HG03571 (cell line): ENCODE results near the gene SLIT1.

Experiments
- ATAC-seq: cut with Tn5 transposase; IDR thresholded peaks from one replicate; pipeline ENCODE4 v1.9.1; 2021; ENCODE audit not compliant: unreplicated experiment

The SLIT1 gene

DNA sequence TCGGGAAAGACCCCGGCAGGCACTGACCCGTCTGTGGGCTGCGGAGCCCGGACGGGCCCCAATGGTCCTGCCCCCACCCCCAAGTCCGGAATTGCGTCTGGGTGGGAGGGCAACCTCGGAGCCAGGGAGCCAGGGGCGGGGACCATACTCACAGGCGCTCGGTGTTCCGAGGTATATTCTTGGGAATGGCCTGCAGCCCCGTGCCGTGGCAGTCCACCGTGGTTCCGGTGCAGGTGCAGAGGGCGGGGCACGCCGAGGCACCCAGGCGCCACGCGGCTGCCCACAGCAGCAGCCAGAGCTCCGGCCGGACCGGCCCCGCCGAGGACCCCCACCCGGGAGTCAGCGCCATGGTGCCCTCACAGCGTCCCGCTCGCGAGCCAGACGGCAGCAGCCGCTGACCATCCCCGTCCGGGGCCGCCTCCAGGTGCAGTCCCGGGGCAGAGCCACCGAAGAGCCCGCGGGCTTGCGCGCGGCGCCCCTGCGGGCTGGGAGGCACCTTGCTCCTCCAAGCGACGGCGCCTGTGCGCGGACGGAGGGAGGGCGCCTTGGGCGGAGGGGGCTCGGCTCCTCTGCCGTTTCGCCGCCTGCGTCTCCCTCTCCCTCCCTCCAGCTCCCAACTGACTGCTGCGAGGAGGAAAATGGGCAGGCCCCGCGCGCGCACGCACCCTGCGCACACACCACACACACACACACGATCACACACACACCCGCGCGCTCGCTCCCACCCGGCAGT is at the start of gene SLIT1:
Gene SLIT1 (minus strand): TSS at position 634 of the 733 bp plus-strand sequence. CDS start 285 bp downstream, at position 349.
- no peak for ATAC-seq

DNA sequence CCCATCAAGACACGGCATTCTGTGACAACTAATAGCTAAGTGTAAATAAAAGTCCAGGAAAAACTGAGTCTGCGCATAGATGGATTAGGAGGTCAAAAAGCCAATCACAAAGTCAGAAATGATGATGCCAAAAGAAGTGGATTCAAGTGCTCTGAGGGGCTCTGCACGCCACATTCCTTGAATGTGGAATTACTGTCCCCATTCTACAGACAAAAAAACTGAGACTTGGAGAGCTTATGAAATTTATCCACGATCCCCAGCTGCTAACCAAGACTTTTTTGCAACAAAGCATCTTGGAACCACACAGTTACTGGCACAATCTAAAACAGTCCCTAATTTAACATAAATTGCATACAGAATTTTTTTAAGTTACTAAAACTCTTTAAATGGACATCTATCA is 49.6 kb upstream of the SLIT1 start:
- ATAC-seq: no peak

DNA sequence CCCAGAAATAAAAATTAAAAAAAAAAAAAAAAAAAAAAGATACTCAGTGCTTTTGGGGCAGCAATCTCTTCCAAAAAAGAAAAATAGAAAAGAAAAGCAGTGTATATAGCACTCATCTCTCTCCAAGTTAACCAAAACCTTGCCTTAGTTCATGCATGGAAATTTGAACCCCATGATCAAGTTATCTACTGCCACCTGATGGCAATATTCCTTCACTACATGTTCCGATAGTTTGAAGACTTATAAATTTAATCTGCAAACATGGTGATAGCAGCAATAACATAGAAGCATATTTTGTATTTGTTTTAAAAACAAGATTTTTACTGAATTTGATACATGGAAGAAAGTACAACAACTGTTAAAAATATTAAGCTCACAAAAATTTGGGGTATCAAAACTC is 48.6 kb upstream of the SLIT1 start:
- ATAC-seq: no peak

DNA sequence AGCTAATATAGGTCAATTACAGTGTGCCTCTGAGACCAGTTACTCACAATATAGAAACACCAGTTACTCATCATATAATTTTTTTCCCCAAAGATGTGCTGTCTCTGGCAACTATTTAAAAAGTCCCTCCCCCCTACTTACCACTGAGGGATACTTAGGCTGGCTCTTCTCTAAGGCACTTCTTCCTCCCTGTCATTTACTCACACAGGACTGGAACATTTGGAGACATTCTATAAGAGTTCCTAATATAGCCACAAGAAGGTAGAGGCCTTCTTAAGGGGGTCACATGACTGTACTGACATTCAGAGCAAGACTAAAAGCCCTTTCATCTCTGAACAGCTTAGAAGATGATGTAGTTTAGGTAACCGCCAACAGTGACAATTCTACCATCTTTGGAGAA is 44.4 kb upstream of the SLIT1 start:
- ATAC-seq: no peak

DNA sequence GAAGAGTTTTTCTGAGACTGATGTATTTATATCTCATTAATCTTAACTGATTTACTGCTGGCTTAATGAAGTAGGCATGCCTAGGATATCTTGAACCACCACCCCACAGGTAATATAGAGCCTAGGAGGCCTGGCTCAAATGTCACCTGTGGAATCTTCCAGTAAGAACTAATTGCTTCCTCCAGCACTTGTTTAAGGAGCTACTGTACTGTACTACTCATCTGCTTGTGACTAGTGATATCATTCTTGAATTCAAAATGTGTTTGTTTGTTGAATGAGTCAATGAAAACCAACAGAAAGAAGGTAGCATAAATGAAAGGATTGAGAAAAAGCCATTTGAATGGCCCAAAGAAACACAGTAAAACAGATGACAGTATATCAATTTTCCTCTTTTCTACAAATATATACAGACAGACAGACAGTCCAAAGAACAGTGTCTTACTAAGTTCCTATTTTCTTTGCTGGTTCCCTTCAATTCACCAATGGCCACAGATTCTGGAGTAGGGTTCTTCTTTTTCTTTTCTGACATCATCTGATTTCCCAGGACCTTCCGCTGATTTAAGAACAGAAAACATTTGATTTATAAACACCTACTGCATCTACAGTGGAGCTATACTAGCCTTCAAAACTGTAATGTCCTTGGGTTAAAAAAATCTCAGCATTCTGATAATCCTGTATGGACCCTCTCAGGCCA is 43.7 kb upstream of the SLIT1 start:
- no peak for ATAC-seq

DNA sequence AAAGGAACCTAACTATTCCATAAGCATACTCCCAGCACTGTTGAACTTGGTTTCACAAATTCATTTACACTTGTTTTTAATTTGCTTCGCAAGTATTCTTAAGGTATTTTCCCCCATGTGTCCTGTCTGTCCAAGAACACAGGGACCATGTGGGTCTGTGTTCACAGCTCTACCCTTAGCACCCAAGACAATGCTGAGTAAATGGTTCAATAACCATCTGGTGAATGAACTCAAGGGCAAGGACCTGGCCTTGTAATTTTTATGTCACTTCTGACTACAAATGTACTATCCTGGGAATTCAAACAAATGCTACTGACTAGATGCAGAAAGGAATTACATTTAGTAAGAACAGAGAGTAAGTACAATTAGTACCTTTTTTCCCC is 43.0 kb upstream of the SLIT1 start:
- no peak for ATAC-seq

DNA sequence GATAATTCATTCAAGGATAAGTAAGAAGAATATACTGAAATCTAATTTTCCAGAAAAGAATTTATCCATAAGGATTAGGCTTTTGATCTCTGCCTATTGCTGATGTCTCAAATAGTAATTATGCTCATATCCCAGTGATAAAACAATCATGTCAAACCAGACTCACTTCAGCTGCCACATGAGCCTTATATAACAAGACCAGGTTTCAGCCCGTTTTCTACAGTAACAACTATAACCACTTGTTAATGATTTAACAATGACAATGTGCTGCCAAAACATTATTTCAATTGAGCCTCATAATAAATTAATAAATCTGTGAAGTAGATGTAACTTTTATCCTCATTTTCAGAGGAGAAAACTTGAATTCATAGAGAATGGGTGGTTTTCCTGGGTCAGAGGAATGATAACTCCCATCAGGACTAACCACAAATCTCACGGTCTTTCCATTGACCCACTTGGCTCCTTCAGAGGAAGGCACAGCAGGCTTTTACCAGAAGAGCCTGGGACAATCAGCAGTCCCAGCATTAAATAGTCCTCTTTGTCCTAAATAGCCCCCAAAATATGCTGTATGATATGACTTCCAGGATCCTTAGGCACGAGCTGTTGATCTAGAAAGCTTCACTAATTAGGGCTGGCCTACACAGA is 42.5 kb upstream of the SLIT1 start:
- ATAC-seq: no peak

DNA sequence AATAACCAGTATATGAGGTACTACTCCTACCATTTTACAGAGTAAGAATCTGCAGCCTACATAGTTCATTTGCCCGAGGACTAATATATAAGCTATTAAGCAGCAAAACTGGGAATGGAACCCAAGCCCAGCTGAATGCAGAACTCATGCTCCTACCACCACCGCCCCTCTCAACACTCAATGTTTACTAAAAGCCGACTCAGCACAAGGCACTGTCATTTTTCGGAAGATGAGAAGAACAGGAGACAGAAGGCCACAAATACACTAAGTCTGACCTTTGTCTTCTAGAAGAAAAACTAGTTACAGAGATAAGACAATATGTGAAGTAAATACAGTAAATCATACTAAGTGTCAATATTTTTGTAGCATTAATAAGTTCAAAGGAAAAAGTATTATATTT is 40.6 kb upstream of the SLIT1 start:
- ATAC-seq: no peak

DNA sequence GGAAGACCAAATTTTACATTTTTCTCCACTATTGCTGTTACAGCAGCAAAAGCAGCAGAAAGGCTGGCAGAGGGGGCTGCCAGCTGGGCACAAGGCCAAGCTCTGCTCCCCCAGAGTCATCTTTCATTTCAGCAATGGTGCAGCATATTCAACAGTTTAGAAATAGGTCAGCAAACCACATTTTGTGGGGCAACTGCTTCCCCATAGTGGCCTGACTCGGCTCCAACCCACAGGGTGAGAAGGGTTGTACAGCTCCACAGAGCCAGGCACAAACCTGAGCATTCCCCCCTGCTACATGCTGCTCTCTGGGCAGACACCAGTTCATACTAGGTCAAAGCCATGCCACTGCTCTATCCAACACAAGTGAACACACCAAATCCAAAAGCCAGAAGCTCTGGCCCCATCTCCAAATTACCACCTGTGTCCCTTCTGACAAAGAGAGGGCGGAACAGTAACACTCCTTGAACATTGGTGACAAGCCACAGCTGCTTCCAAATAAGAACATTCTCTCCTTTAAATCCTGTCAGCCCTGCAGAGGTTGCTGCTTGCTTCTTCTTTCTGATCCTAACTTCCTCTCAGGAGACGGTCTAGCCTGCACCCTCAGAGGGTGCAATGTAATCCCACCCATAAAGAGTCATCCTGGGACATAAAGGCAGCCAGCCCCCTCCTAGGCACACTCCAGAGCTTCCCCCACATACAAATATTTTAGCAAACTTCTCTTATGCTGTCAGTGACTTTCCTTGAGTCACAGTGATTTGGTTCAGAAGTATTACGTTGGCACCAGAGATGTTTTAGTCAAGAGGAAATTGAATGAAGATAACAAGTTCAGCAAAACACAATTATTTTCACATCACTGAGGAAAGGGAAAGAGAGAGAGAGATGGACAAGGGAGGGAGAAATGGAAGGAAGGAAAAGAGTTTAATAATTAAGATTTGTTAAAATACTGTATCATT is 39.0 kb upstream of the SLIT1 start:
- ATAC-seq: no peak

DNA sequence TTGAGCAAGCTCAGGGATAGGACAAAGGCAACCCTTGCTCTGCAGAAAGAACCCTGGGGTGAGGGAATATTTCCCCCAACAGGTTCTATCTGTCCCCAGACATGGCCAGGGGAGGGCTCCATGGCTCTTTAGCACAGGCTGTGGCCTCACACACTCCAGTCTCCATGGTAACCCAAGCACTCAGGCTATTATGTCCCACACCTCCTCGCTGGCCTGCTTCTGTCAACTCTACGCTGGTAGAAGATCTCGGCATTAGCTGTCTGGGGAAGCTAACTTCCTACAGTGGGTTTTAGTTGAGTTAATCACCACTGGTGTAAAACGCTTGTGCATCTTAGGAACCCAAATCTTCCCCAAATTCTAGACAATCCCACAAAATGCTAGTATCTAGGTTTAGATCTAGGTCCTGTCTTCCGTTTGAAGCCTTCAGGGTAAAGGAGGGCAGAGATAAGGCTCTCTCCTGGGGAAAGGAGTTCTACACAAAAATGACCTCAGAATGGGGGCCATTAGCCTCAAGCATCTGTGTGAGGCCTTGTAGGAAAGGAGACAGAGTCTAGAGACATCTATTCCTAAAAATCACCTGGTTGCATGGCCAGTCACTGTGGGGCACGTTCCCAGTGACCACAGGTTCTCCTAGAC is 36.7 kb upstream of the SLIT1 start:
- no peak for ATAC-seq

DNA sequence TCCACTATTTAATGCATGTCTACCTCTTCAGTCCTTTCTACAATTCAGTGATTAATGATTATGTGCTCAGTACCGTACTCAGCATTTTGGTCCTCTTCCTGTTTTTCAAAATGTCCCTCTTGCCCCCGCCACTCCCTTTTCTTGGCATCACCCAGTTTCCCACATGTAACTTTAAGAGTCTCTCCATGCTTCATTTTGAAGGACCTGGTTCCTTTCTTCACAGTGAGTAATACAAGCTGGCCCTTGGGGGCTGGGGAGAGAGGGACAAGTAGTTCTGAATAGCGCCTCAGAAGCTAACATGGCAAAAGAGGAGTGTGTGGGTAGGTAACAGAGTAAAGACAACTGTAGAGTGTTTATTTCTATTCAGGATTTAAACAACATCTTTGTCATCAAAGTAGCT is 34.6 kb upstream of the SLIT1 start:
- no peak for ATAC-seq

DNA sequence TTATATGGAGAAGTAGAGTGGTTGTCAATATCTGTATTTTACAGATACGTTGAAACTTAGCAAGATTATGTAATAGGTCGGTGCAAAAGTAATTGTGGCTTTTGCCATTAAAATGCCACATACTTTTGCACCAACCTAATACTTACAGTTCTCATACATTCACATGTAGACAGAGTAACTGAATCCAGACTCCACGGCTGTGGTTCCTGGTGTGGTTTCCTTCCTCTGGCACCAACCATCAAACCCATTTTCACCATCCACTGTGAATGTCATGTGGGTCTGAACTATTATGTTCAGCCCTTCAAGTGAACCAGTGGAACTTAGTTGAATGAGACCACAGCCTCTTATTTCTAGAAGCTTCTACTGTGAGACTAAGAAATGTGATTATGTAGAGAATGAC is 31.5 kb upstream of the SLIT1 start:
- no peak for ATAC-seq

DNA sequence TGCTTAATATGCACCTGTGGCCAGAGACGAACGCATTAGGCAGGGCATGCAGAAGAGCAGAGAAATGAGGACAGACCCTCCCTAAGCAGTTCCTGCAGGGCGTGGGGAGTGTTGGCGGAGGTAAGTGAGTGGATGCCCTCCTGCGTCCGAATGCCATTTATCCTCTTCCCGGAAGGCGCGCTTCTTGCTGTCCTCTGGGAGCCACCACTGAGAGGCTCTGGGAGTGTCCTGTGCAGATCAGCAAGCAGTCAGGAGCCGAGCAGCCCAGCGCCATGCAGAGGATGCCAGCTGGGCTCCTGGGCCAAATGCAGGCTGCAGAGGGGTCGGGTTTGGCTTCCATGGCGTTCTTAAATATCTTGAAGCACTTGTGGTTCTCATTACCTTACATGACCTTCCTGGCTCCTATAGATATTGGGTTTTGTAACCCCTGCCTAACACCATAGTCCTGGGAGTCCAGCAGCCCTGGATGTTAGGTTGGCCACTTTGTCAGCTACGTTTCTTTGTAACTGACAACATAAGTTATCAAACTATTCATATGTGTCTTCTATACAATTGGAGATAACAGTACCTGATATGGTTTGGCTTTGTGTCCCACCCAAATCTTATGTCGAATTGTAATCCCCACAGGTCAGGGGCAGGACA is 30.0 kb upstream of the SLIT1 start:
- no peak for ATAC-seq

DNA sequence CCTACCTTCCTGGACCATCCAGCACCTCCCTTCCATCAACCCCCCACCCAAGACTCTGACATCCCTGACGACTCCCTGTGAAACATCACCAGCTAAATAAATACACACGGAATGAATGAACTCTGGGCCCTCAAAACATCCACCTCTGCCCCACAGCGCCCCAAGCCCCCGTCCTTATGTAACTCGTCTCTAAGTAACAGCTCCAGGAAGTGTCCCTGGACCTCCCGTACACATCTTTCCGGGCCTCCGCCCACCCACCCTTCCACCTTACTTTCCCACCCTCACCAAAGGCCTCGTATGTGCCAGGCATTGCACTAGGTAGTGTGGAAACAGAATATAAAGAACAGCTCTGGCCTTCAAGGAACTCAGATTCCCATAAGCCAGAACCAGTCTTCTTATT is 27.7 kb upstream of the SLIT1 start:
- ATAC-seq: no peak

DNA sequence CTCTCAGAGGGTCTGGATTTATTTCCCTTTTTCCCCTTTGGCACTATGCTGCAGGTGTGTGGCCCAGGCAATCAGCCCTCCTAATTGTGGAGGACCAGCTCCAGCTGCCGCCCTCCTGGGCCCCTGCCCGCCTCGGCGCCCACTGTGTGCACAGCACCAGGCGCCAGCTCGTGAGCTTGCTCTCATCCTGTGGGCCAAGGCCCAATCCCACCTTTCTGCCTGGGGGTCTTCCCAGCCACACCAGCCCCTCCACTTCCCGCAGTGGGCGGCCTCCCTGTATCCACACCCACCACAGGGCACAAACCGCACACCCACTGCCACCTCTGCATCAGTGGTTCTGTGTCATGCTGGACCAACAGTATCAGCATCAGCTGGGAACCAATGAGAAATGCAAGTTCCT is 25.5 kb upstream of the SLIT1 start:
- ATAC-seq: no peak

DNA sequence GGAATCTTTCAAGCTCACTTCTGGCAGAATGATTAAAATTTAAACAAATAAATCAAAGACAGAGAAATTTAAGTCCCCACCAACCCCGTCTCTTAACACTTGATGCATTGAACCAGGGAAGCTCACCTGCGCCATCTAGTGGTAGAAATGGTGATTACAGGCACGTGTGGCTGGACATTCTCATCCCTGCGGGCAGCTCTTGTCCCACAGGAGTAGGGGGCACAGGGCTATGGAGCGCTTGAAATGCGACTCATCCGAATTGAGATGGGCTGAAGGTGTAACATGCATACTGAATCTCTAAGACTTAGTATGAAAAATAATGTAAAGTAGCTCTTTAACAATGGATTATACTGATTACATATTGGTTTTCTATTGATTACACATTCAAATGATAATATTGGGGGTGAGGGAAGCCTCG is 24.8 kb upstream of the SLIT1 start:
- ATAC-seq: no peak

DNA sequence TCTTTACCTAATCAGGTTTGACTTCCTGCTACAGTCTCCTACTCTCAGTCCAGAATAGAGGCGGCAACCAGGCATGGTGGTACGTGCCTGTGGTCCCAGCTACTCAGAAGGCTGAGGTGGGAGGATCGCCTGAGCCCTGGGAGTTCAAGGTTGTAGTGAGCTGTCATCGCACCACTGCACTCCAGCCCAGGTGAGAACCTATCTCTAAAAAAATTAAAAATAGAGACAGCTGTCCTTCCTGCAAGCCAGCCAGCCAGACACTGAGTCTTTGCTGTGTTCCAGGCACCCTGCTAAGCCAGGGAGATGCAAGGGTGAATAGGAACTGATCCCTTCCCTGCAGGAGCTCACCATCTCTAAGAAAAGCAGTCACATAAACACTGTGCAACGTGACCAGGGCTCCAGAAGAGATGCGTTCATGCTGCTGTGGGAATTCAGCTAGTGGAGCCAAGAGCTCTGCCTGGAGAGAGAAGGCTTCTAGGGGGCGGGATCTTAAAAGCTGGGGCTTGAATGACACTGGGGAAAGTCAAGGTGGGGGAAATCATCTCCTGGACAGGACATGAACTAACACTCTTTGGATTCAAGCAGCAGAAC is 22.1 kb upstream of the SLIT1 start:
- ATAC-seq: no peak

DNA sequence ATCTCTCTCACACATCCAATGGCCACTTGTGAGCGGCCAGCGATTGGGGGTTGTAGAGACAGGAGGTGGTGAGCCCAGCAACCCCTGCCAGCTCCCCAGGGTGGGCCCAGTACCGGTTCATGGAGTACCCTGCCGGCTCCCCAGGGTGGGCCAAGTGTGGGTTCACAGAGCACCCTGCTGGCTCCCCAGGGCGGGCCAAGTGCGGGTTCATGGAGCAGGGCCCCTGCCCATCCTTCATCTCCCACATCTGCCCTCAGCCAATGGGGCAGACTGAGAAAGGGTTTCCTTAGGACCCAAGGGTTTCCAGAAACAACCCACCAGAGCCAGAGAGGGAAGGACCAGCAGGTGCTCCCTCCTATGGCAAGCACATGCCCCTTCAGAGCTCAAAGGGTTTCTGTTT is 21.4 kb upstream of the SLIT1 start:
- ATAC-seq: no peak

DNA sequence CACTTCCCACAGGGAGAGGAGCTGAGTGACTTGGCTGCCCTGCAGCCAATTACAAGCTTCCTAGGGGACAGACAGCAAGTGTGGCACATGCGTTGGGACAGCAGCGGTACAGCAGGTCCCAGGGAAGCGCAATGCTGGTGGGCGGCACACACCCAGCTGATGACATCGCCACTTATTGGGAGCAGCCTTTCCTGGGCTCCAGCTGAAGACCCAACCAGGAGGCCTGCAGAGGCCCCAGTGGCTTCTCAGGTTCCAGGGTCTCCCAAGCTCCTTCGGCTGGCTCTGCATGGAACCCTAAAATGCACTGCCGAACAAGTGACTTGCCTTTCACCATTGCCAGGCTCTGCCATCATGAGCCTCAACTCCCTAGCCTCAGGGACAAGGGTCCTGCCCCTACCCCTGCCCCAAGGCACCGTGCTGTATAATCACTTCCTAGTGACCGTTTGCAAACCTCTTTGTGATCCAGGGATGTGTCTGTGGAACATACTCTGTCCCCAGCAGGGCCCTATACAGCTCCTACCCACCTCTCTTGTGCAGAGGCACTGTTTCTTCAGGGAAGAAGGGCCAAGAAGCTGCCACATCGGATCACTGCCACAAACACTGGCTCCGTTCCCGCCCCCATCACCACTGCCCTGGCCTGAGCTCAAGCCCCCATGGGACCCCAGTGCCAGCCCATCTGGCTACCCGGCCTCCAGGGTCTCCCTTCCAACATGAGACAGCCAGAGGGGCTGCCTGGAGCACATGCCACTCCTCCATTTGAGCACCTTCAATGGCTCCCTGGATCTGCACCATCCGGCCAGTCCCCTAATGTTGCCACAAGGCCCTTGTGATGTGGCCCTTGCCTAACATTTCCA is 19.3 kb upstream of the SLIT1 start:
- ATAC-seq: no peak
